H1 (cell line): ENCODE measurements around the gene ALAS1. TPM values are rescaled to one million over a fixed set of nuclear protein-coding genes. Genes with fewer than 3 reads are reported as not detected.

Experiments
- CTCF ChIA-PET: fragments of 300-600 bp; sonication (Branson Sonifier 250); formaldehyde crosslinking; loops from one replicate; lab custom pipeline; 2021; ENCODE audit not compliant: partially characterized antibody; lab: Charles Lee
- POLR2A ChIA-PET: fragments of 300-600 bp; sonication (Branson Sonifier 250); formaldehyde crosslinking; loops from one replicate; lab custom pipeline; 2021; ENCODE audit warnings: inconsistent platforms; ENCODE audit not compliant: partially characterized antibody; lab: Charles Lee
- DNase-seq, 2 experiments: peaks; one replicate each; pipeline versions ENCODE4 v3.0.0 to v3.0.0-alpha.2; 2010 to 2022; ENCODE audit warnings: low spot score in 2 of 2, low read depth in 1 of 2, mixed read lengths in 1 of 2
- FAIRE-seq: peaks from 2 replicates; lab custom pipeline; 2011; peaks lifted over from hg19 to GRCh38; lab: Jason Lieb, UNC
- H2AFZ ChIP-seq: 2 replicates; pipeline ENCODE4 v1.8.1; 2012; ENCODE audit warnings: low read length, inconsistent platforms
- H2AK5ac ChIP-seq: 2 replicates; pipeline ENCODE4 v1.6.1; 2013; ENCODE audit warnings: low read depth, low read length
- H2BK120ac ChIP-seq: replicated peaks from 2 replicates; pipeline ENCODE3; 2013; ENCODE audit warnings: low read depth, low read length, inconsistent platforms
- H2BK12ac ChIP-seq: 2 replicates; pipeline ENCODE4 v1.6.1; 2013; ENCODE audit warnings: low read depth, low read length
- H2BK15ac ChIP-seq: 2 replicates; pipeline ENCODE4 v1.6.1; 2013; ENCODE audit warnings: low read length
- H2BK20ac ChIP-seq: 2 replicates; pipeline ENCODE4 v1.6.1; 2013; ENCODE audit warnings: low read length
- H2BK5ac ChIP-seq: 2 replicates; pipeline ENCODE4 v1.6.1; 2013; ENCODE audit warnings: low read depth, low read length
- H3K14ac ChIP-seq: 2 replicates; pipeline ENCODE4 v1.6.1; 2013; ENCODE audit warnings: inconsistent platforms; ENCODE audit not compliant: insufficient read length
- H3K18ac ChIP-seq: 2 replicates; pipeline ENCODE4 v1.6.1; 2013; ENCODE audit warnings: low read length; ENCODE audit errors: extremely low read depth
- H3K23ac ChIP-seq: 2 replicates; pipeline ENCODE4 v1.6.1; 2013; ENCODE audit warnings: inconsistent platforms; ENCODE audit not compliant: insufficient read length
- H3K23me2 ChIP-seq: 2 replicates; pipeline ENCODE4 v1.6.1; 2013; ENCODE audit warnings: low read depth, low read length
- H3K27ac ChIP-seq: 2 replicates; pipeline ENCODE4 v1.6.1; 2011; ENCODE audit warnings: low read depth, low read length, inconsistent platforms
- H3K27me3 ChIP-seq, 4 experiments: replicated peaks in 1 of 4; 1 replicate in 1 of 4; 2 replicates in 3 of 4; pipeline versions ENCODE4 v1.6.1 to v1.8.1; 2011 to 2013; ENCODE audit warnings: low read length in 3 of 4, mild to moderate bottlenecking in 3 of 4, inconsistent platforms in 2 of 4, mixed read lengths in 2 of 4, moderate library complexity in 1 of 4; ENCODE audit not compliant: control insufficient read depth in 3 of 4, insufficient read depth in 3 of 4; ENCODE audit errors: extremely low read depth in 1 of 4
- H3K36me3 ChIP-seq, 4 experiments: 2 replicates each; pipeline versions ENCODE4 v1.6.1 to v1.8.1; 2011 to 2013; ENCODE audit warnings: mild to moderate bottlenecking in 4 of 4, low read length in 3 of 4, moderate library complexity in 2 of 4, control low read depth in 1 of 4, inconsistent platforms in 1 of 4; ENCODE audit not compliant: insufficient read depth in 4 of 4, control insufficient read depth in 2 of 4
- H3K4ac ChIP-seq: replicated peaks from 2 replicates; pipeline ENCODE3; 2013; ENCODE audit warnings: low read length, low read depth, mixed read lengths, inconsistent platforms; ENCODE audit not compliant: insufficient read length
- H3K4me1 ChIP-seq, 4 experiments: replicated peaks in 1 of 4; 1 replicate in 1 of 4; 2 replicates in 3 of 4; pipeline versions ENCODE4 v1.6.1 to v1.8.1; 2011 to 2013; ENCODE audit warnings: low read length in 3 of 4, inconsistent platforms in 2 of 4, mixed read lengths in 1 of 4; ENCODE audit not compliant: insufficient read depth in 4 of 4, control insufficient read depth in 3 of 4
- H3K4me2 ChIP-seq, 2 experiments: 2 replicates each; pipeline versions ENCODE4 v1.6.1 to v1.8.1; 2011 to 2013; ENCODE audit warnings: low read depth in 2 of 2, low read length in 2 of 2, control low read depth in 1 of 2, inconsistent platforms in 1 of 2, mild to moderate bottlenecking in 1 of 2; ENCODE audit not compliant: insufficient read depth in 1 of 2
- H3K4me3 ChIP-seq, 4 experiments: fragments of 200-600, 300-600 bp in 1 of 4; sonication (generic), shearing (Covaris generic), sonication (Bioruptor Twin) in 1 of 4; 2 replicates each; pipeline versions ENCODE4 v1.5.1 to v1.8.1; 2011 to 2016; ENCODE audit warnings: low read length in 4 of 4, low read depth in 3 of 4, control low read depth in 2 of 4, inconsistent platforms in 2 of 4, mild to moderate bottlenecking in 2 of 4, mixed read lengths in 1 of 4, moderate library complexity in 1 of 4; ENCODE audit not compliant: insufficient read depth in 2 of 4; ENCODE audit errors: extremely low read depth in 1 of 4
- H3K56ac ChIP-seq: replicated peaks from 2 replicates; pipeline ENCODE3; 2013; ENCODE audit warnings: low read depth, mild to moderate bottlenecking, mixed read lengths, low read length, inconsistent platforms; ENCODE audit not compliant: insufficient read length
- H3K79me1 ChIP-seq: 2 replicates; pipeline ENCODE4 v1.6.1; 2013; ENCODE audit warnings: low read depth, low read length, control low read depth
- H3K79me2 ChIP-seq, 2 experiments: 2 replicates each; pipeline versions ENCODE4 v1.6.1 to v1.8.1; 2012 to 2013; ENCODE audit warnings: low read length in 2 of 2, mild to moderate bottlenecking in 2 of 2, inconsistent platforms in 1 of 2; ENCODE audit not compliant: insufficient read depth in 2 of 2, control insufficient read depth in 1 of 2
- H3K9ac ChIP-seq, 4 experiments: replicated peaks in 1 of 4; 1 replicate in 1 of 4; 2 replicates in 3 of 4; pipeline versions ENCODE4 v1.6.1 to v1.8.1; 2011 to 2013; ENCODE audit warnings: low read depth in 3 of 4, low read length in 3 of 4, control low read depth in 2 of 4, mild to moderate bottlenecking in 2 of 4, moderate library complexity in 2 of 4, inconsistent platforms in 1 of 4; ENCODE audit errors: extremely low read depth in 1 of 4
- H3K9me3 ChIP-seq, 2 experiments: 2 replicates each; pipeline versions ENCODE4 v1.6.1 to v1.8.1; 2012 to 2013; ENCODE audit warnings: mild to moderate bottlenecking in 2 of 2, moderate library complexity in 2 of 2, control low read depth in 1 of 2, inconsistent platforms in 1 of 2, low read depth in 1 of 2, low read length in 1 of 2, mixed read lengths in 1 of 2; ENCODE audit not compliant: insufficient read depth in 2 of 2
- H4K20me1 ChIP-seq, 2 experiments: replicated peaks in 1 of 2; 2 replicates each; pipeline versions ENCODE3 to v1.8.1; 2011 to 2013; ENCODE audit warnings: inconsistent platforms in 2 of 2, low read length in 2 of 2, mild to moderate bottlenecking in 1 of 2; ENCODE audit not compliant: insufficient read depth in 2 of 2, control insufficient read depth in 1 of 2
- H4K5ac ChIP-seq: 2 replicates; pipeline ENCODE4 v1.6.1; 2013; ENCODE audit warnings: low read length, low read depth, mixed read lengths, inconsistent platforms; ENCODE audit not compliant: insufficient read length
- H4K8ac ChIP-seq: 2 replicates; pipeline ENCODE4 v1.8.0; 2013; ENCODE audit warnings: mild to moderate bottlenecking, moderate library complexity, low read length, inconsistent platforms; ENCODE audit not compliant: insufficient read depth; ENCODE audit errors: extremely low read depth
- H4K91ac ChIP-seq: replicated peaks from 2 replicates; pipeline ENCODE3; 2013; ENCODE audit warnings: low read length, mixed read lengths, inconsistent platforms; ENCODE audit not compliant: insufficient read length
- BCL11A ChIP-seq, 2 experiments: IDR thresholded peaks; one replicate each; pipeline ENCODE4 v1.6.1; 2011; ENCODE audit warnings: low read depth in 2 of 2, low read length in 2 of 2, mild to moderate bottlenecking in 2 of 2
- CTBP2 ChIP-seq: IDR thresholded peaks from 2 replicates; pipeline ENCODE4 v1.7.0; 2011; ENCODE audit warnings: borderline replicate concordance, mild to moderate bottlenecking, moderate library complexity, mixed read lengths, low read length; ENCODE audit not compliant: insufficient read depth, insufficient read length
- EGR1 ChIP-seq: IDR thresholded peaks from 2 replicates; pipeline ENCODE4 v1.6.1; 2011; ENCODE audit warnings: low read depth, low read length, borderline replicate concordance
- GTF2F1 ChIP-seq: IDR thresholded peaks from 2 replicates; pipeline ENCODE4 v1.6.1; 2012; ENCODE audit warnings: low read depth, low read length, improper control_type of control experiment, borderline replicate concordance
- HDAC6 ChIP-seq: IDR thresholded peaks from one replicate; pipeline ENCODE4 v1.7.1; 2012; ENCODE audit warnings: low read depth, mild to moderate bottlenecking, inconsistent platforms, low read length, moderate library complexity
- JUN ChIP-seq: IDR thresholded peaks from 2 replicates; pipeline ENCODE4 v1.6.1; 2011; ENCODE audit warnings: low read depth, mild to moderate bottlenecking, improper control_type of control experiment, low read length
- KDM1A ChIP-seq: fragments of 200-600, 300-600 bp; sonication (generic); IDR thresholded peaks from 2 replicates; pipeline ENCODE4 v1.7.1; 2016; ENCODE audit warnings: mild to moderate bottlenecking, low read length, borderline replicate concordance
- NRF1 ChIP-seq: IDR thresholded peaks from 2 replicates; pipeline ENCODE4 v1.6.1; 2011; ENCODE audit warnings: mild to moderate bottlenecking, low read depth, low read length, improper control_type of control experiment
- TCF12 ChIP-seq: IDR thresholded peaks from 2 replicates; pipeline ENCODE4 v1.6.1; 2011; ENCODE audit warnings: low read depth, mild to moderate bottlenecking, low read length
- WGBS, 2 experiments: shearing (Covaris generic) in 1 of 2; methylation state at CpG; one replicate each; pipeline versions ENCODE4 v1.1.6 to v1.1.7; 2013 to 2015; ENCODE audit warnings: low lambda C conversion rate in 2 of 2, mixed read lengths in 2 of 2, inconsistent platforms in 1 of 2, low coverage in 1 of 2, missing lambda C conversion rate in 1 of 2; ENCODE audit not compliant: insufficient replicate concordance in 2 of 2, insufficient coverage in 1 of 2, insufficient read length in 1 of 2; ENCODE audit errors: extremely low coverage in 1 of 2, missing lambda C conversion rate in 1 of 2; 5-methylcytosine and 5-hydroxymethylcytosine counted together
- polyA plus RNA-seq, 7 experiments: library from polyadenylated mRNA; depleted of rRNA in 3 of 7; stranded (reverse) in 5 of 7; unstranded in 2 of 7; fragments of >200 nt in 5 of 7; fragments of 200-250 nt in 2 of 7; gene quantifications; 1 replicate in 5 of 7; 2 replicates in 1 of 7; 4 replicates in 1 of 7; pipeline versions ENCODE4 v1.2.1 to v1.2.3, GENCODE V29; 2011 to 2013; ENCODE audit warnings: missing spikeins in 2 of 7, mixed read lengths in 2 of 7
- total RNA-seq: library from RNA; stranded (reverse); fragmentation: NEBNext Ultra II Directional; extraction: Animal tissue kit (Norgen Biotek cat#: 25700); gene quantifications from 2 replicates; pipeline ENCODE4 v1.2.1, GENCODE V29; 2021

ALAS1 gene
- total and polyA plus RNA-seq, 2 of the 8 experiments (the other 6 are each of a cell fraction or from before 2014, with no cell fraction given): 45.9 to 84.4 TPM

DNA sequence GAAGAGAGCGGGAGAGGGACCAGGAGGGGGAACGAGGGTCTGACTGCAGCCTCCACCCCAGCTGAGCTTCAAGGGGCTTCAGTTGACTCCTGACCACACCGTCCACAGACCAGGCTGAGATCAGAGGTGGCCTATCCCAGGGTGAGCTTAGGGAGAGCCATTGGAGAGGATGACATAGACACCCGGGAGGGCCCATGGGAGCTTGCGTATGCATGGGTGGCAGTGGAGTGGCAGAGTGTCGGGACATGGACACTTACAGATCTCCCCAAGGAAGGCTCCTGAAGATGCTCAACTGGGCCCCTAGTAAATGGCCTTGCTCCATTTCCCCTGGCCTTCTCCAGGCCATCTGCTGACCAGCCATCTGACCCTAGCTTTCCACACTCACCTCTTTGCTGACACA lies 12.6 kb upstream of the ALAS1 start:
- Histone ChIP-seq H2BK5ac (no peak overlapping the region), H2AFZ (no peak overlapping the region), H2BK12ac (no peak overlapping the region), H3K14ac (no peak overlapping the region), H3K36me3 (no peaks in the 10 kb centered on the region), H2BK15ac (no peak overlapping the region), H3K4me3 (no peak overlapping the region), H3K4me2 (no peak overlapping the region), H2BK20ac (no peak overlapping the region), H3K9ac (no peak overlapping the region), H4K91ac (no peak overlapping the region), H2AK5ac (no peak overlapping the region), H3K79me1 (no peaks in the 10 kb centered on the region), H3K27ac (no peak overlapping the region), H3K9me3 (no peaks in the 10 kb centered on the region), H3K56ac (no peak overlapping the region), H3K23ac (no peak overlapping the region), H3K4ac (no peak overlapping the region), H4K5ac (no peak overlapping the region), H2BK120ac (no peak overlapping the region), H3K79me2 (no peaks in the 10 kb centered on the region), H4K8ac (no peak overlapping the region), H3K23me2 (no peaks in the 10 kb centered on the region; the same call in 1 of the 2 replicates), H4K20me1 (no peaks in the 10 kb centered on the region), H3K18ac (no peak overlapping the region), H3K27me3 (no peaks in the 10 kb centered on the region), H3K4me1 (peaks cover 0 to 2% (median 1%) of the 10 kb centered on the region in 4 experiments; a peak in 2 of 7 replicates)
- 88% methylated on average over 6 of the region's 6 CpGs; no CpG with 5 or more reads in 1 of the 2 experiments for WGBS, 2 experiments
- DNase-seq (no peak), FAIRE-seq (no peak)
- POLR2A ChIA-PET: no interaction called here
- CTCF ChIA-PET: interaction anchor here (0.9 to 2.5 kb wide), 6 partner anchors 9 to 62 kb away, joined by 3 to 10 read pairs (median 4); no protein-coding TSS in a partner anchor
- TF ChIP-seq CTBP2: no peak
- TF ChIP-seq TCF12: no peak
- no peak for TF ChIP-seq EGR1
- no peak for TF ChIP-seq NRF1
- TF ChIP-seq JUN: no peak
- no peak for TF ChIP-seq HDAC6
- no peak for TF ChIP-seq GTF2F1
- no peak for TF ChIP-seq BCL11A (IDR thresholded peaks at IDR 0.05; ENCODE audit: low read depth in 2 of 2, low read length in 2 of 2)
- no peak for TF ChIP-seq KDM1A
